Right atrium auricular region (tissue), 2 donors: ENCODE results near the gene TENM4. TPM values are rescaled to one million over a fixed set of nuclear protein-coding genes. Genes with fewer than 3 reads are reported as not detected.

Experiments used
- DNase-seq: peaks from one replicate; pipeline ENCODE4 v3.0.0-alpha.2; 2019; ENCODE audit warnings: low spot score
- H3K27ac ChIP-seq, 2 donors: fragments of 200-600 bp; sonication (generic); 1 replicate in 1 of 2; 2 replicates in 1 of 2; pipeline ENCODE4 v1.5.1; 2016 to 2019
- H3K27me3 ChIP-seq, 2 donors: fragments of 200-600 bp; sonication (generic); one replicate each; pipeline versions ENCODE4 v1.5.1 to v1.6.0; 2017 to 2019
- H3K36me3 ChIP-seq: fragments of 200-600 bp; sonication (generic); one replicate; pipeline ENCODE4 v1.5.1; 2016
- H3K4me1 ChIP-seq, 2 donors: fragments of 200-600 bp; sonication (generic); one replicate each; pipeline versions ENCODE4 v1.5.1 to v1.6.0; 2017 to 2019
- H3K4me3 ChIP-seq, 2 donors: fragments of 200-600 bp; sonication (generic); 1 replicate in 1 of 2; 2 replicates in 1 of 2; pipeline ENCODE4 v1.5.1; 2017 to 2019; ENCODE audit warnings: mild to moderate bottlenecking in 1 of 2, moderate library complexity in 1 of 2
- H3K9me3 ChIP-seq, 2 donors: fragments of 200-600 bp; sonication (generic); one replicate each; pipeline ENCODE4 v1.5.1; 2019
- total RNA-seq, 2 donors: library from RNA; depleted of rRNA; stranded (reverse); fragments of >200 nt; gene quantifications; one replicate each; pipeline ENCODE4 v1.1.0, GENCODE V29; 2016
- TF ChIP-seq, protein P1 (sequence below), 2 donors: fragments of 200-600 bp; sonication (generic); IDR thresholded peaks; one replicate each; pipeline ENCODE4 v1.5.1; 2019; ENCODE audit warnings: antibody characterized with exemption in 2 of 2

Gene TENM4
- total RNA-seq, 2 donors from 2014 or later = 0.30 to 0.98 TPM

DNA sequence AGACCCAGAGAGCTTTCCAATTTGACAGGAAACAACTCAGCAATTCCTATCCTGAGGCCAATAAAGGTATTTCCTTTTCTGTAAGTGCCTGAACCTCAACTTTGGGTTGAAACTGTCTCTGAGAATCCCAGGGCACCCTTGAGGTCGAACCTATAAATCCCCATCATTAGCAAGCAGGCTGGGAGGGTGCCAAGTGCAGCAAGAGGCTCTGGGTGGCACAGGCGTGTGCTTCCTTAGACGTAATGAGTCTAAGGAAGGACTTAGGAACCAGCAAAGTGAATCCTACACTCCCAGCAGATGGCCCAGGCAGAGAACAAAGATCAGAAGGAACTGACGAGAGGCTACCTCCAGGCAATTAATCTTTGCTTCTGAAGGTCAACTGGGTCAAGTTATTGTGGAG lies 631.9 kb downstream of the TENM4 start:
- H3K4me1 ChIP-seq = peaks cover 0 to 23% of the 10 kb centered on the region in 2 donors
- no peaks in the 10 kb centered on the region for H3K27me3 ChIP-seq
- H3K36me3 ChIP-seq = no peaks in the 10 kb centered on the region
- H3K9me3 ChIP-seq = no peaks in the 10 kb centered on the region
- TF ChIP-seq, protein P1, sequence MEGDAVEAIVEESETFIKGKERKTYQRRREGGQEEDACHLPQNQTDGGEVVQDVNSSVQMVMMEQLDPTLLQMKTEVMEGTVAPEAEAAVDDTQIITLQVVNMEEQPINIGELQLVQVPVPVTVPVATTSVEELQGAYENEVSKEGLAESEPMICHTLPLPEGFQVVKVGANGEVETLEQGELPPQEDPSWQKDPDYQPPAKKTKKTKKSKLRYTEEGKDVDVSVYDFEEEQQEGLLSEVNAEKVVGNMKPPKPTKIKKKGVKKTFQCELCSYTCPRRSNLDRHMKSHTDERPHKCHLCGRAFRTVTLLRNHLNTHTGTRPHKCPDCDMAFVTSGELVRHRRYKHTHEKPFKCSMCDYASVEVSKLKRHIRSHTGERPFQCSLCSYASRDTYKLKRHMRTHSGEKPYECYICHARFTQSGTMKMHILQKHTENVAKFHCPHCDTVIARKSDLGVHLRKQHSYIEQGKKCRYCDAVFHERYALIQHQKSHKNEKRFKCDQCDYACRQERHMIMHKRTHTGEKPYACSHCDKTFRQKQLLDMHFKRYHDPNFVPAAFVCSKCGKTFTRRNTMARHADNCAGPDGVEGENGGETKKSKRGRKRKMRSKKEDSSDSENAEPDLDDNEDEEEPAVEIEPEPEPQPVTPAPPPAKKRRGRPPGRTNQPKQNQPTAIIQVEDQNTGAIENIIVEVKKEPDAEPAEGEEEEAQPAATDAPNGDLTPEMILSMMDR (IDR thresholded peaks at IDR 0.05) = no peak
- H3K27ac ChIP-seq = no peak overlapping the region
- H3K4me3 ChIP-seq = no peak overlapping the region
- no peak for DNase-seq

DNA sequence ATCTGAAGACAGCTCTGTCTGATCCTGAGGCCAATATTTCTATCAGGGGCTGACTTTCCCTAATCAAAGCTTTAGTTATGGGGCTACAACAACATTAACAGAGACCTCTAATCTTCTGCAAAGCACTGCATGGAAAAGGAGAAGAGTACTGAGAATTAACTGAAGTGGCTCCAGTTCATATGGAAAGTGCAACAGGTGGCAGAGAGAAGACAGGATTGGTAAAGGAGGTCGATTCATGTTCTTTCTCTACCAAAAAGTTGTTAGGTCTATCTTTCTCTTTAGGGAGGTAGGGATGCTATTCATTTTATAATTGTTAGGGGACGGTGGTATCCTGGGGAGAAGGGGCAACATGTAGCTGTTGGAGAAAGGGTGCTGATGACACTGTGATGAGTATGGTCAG lies 633.5 kb downstream of the TENM4 start:
- no peak overlapping the region for H3K4me3 ChIP-seq
- no peaks in the 10 kb centered on the region for H3K36me3 ChIP-seq
- TF ChIP-seq, protein P1 (IDR thresholded peaks at IDR 0.05) = no peak
- H3K4me1 ChIP-seq = peaks cover 0 to 23% of the 10 kb centered on the region in 2 donors
- H3K9me3 ChIP-seq = no peaks in the 10 kb centered on the region
- no peak for DNase-seq
- no peaks in the 10 kb centered on the region for H3K27me3 ChIP-seq
- H3K27ac ChIP-seq = no peak overlapping the region

DNA sequence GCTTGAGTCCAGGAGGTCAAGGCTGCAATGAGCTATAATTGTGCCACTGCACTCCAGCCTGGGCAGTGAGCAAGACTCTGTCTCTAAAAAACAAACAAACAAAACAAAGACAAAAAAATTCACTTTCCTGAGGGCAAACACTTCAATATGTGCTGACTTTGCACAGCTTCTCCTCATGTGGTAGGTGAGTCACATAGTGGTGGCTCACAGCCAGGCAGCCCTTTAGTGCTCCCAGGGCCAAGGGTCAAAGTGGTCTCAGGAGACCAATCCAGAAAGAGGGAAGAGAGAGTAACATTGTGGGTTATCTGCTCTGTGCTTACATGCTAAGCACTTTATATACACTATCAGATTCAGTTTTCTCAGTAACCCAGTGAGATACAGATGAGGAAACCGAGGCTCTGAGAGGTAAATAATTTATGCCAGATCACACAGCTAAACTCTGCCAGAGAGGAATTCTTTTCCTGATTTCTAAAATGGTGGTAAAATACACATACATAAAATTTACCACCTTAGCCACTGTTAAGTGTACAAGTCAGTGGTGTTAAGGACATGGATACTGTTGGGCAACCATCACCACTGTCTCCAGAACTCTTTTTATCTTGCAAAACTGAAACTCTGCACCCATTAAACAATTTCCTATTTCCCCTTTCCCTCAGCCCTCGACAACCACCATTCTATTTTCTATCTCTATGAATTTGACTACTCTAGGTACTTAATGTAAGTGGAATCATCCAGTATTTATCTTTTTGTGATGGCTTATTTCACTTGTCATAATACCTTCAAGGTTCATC lies 634.4 kb downstream of the TENM4 start:
- Histone ChIP-seq H3K36me3 (no peaks in the 10 kb centered on the region), H3K27me3 (no peaks in the 10 kb centered on the region), H3K9me3 (no peaks in the 10 kb centered on the region), H3K4me3 (no peak overlapping the region), H3K27ac (no peak overlapping the region), H3K4me1 (peaks cover 0 to 26% of the 10 kb centered on the region in 2 donors)
- TF ChIP-seq, protein P1 (IDR thresholded peaks at IDR 0.05) = no peak
- no peak for DNase-seq

DNA sequence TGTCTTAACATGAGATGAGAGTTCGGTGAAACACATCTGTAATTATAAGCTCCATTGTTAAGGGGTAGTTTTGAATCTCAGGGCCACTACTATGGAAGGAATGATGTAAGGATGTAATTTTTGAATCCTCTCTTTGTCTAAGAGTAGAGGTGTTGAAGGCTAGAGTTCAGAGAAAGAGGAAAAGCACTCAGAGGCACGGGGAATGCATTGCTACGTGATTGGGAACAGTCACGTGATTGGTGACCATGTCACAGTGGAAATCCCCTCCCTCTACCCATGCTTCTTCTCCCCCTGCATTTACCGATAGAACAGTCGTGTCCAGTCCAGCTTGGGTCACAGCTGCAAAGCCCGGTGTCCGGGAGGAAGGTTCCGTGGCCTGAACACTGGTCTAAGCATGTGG lies 635.8 kb downstream of the TENM4 start:
- Histone ChIP-seq H3K4me3 (no peak overlapping the region), H3K4me1 (peaks cover 0 to 24% of the 10 kb centered on the region in 2 donors), H3K36me3 (no peaks in the 10 kb centered on the region), H3K27ac (no peak overlapping the region), H3K27me3 (no peaks in the 10 kb centered on the region), H3K9me3 (no peaks in the 10 kb centered on the region)
- no peak for DNase-seq
- TF ChIP-seq, protein P1 (IDR thresholded peaks at IDR 0.05) = no peak

DNA sequence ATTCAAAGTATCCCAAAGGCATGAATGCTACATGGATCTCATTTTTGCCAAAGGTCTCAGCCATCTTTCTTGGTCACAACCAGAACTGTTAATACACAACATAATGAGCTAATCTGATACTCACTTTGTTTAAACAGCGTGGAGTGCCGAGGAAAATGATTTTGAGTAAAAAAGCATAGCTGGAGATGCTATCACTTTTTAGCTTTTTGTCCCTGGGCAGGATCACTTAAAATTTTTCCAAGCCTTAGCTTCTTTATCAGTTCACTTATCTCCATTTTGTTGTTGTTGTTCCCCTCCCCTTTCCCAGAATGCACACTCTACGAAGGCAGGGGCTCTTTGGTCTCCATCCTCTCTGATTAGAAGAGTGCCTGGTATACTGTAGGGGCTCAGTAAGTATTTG lies 636.8 kb downstream of the TENM4 start:
- Histone ChIP-seq H3K9me3 (no peaks in the 10 kb centered on the region), H3K27ac (no peak overlapping the region), H3K27me3 (no peaks in the 10 kb centered on the region), H3K36me3 (no peaks in the 10 kb centered on the region), H3K4me1 (peaks cover 0 to 20% of the 10 kb centered on the region in 2 donors), H3K4me3 (no peak overlapping the region)
- TF ChIP-seq, protein P1 (IDR thresholded peaks at IDR 0.05) = no peak
- no peak for DNase-seq
